Loucy (cell line): Measurements from ENCODE around the gene CSGALNACT2.

ENCODE experiments used
- H2AFZ ChIP-seq: fragments of 200-600 bp; sonication (generic); 2 replicates; pipeline ENCODE4 v1.6.0; 2016; ENCODE audit warnings: antibody characterized with exemption, mild to moderate bottlenecking, low read length, moderate library complexity
- H3F3A ChIP-seq: fragments of 200-600 bp; 2 replicates; pipeline ENCODE4 v1.6.0; 2016; ENCODE audit warnings: antibody characterized with exemption, low read depth, mild to moderate bottlenecking
- H3K27me3 ChIP-seq: fragments of 200-600 bp; sonication (generic); 2 replicates; pipeline ENCODE4 v1.6.1; 2014; ENCODE audit warnings: low read length, mild to moderate bottlenecking; ENCODE audit not compliant: insufficient read depth, poor library complexity, severe bottlenecking
- H3K36me3 ChIP-seq: fragments of 200-600 bp; sonication (generic); 2 replicates; pipeline ENCODE4 v1.6.1; 2016; ENCODE audit warnings: low read length; ENCODE audit not compliant: insufficient read depth
- H3K4me1 ChIP-seq: fragments of 200-600 bp; sonication (generic); 2 replicates; pipeline ENCODE4 v1.5.1; 2014; ENCODE audit warnings: low read length, mild to moderate bottlenecking; ENCODE audit not compliant: insufficient read depth, poor library complexity, severe bottlenecking
- H3K4me2 ChIP-seq: fragments of 200-600 bp; sonication (generic); 2 replicates; pipeline ENCODE4 v1.6.0; 2014; ENCODE audit warnings: antibody characterized with exemption, low read length, low read depth, mild to moderate bottlenecking; ENCODE audit not compliant: poor library complexity, severe bottlenecking
- H3K4me3 ChIP-seq: fragments of 200-600 bp; sonication (generic); 2 replicates; pipeline ENCODE4 v1.5.1; 2014; ENCODE audit warnings: low read length, mild to moderate bottlenecking, mixed read lengths; ENCODE audit not compliant: poor library complexity, severe bottlenecking
- H3K79me2 ChIP-seq: fragments of 200-600 bp; sonication (generic); 2 replicates; pipeline ENCODE4 v1.6.1; 2014; ENCODE audit warnings: low read length; ENCODE audit not compliant: insufficient read depth
- H3K9ac ChIP-seq: fragments of 200-600 bp; sonication (generic); 2 replicates; pipeline ENCODE4 v1.6.0; 2014; ENCODE audit warnings: mild to moderate bottlenecking, low read depth, low read length, moderate library complexity; ENCODE audit not compliant: poor library complexity, severe bottlenecking
- H3K9me2 ChIP-seq: fragments of 200-600 bp; sonication (generic); replicated peaks from 2 replicates; pipeline ENCODE4 v1.6.1; 2016; ENCODE audit warnings: low read depth, low read length, mixed read lengths
- H3K9me3 ChIP-seq: fragments of 200-600 bp; sonication (generic); 2 replicates; pipeline ENCODE4 v1.6.1; 2014; ENCODE audit warnings: mild to moderate bottlenecking, antibody characterized with exemption, low read length, low read depth; ENCODE audit not compliant: insufficient read depth
- H4K20me1 ChIP-seq: fragments of 200-600 bp; sonication (generic); 2 replicates; pipeline ENCODE4 v1.6.0; 2014; ENCODE audit warnings: antibody characterized with exemption, low read length, mild to moderate bottlenecking; ENCODE audit not compliant: insufficient read depth, poor library complexity, severe bottlenecking
- EZH2phosphoT487 ChIP-seq: fragments of 200-600 bp; IDR thresholded peaks from 2 replicates; pipeline ENCODE4 v1.6.1; 2018; ENCODE audit warnings: antibody characterized with exemption, mild to moderate bottlenecking, moderate library complexity, borderline replicate concordance
- TF ChIP-seq, protein P1 (sequence below): fragments of 200-600 bp; sonication (generic); conservative IDR thresholded peaks from 2 replicates; pipeline ENCODE4 v1.5.1; 2014; ENCODE audit warnings: mild to moderate bottlenecking, antibody characterized with exemption, low read length

The CSGALNACT2 gene

GRCh38 chr10:43211030-43211429, 72.8 kb downstream of the CSGALNACT2 start:
- H3K9me3 ChIP-seq: no peaks in the 10 kb centered on the region
- no peaks in the 10 kb centered on the region for H3K9me2 ChIP-seq
- H3K79me2 ChIP-seq: no peaks in the 10 kb centered on the region
- H4K20me1 ChIP-seq: no peaks in the 10 kb centered on the region
- no peaks in the 10 kb centered on the region for H3K4me1 ChIP-seq
- TF ChIP-seq, protein P1, sequence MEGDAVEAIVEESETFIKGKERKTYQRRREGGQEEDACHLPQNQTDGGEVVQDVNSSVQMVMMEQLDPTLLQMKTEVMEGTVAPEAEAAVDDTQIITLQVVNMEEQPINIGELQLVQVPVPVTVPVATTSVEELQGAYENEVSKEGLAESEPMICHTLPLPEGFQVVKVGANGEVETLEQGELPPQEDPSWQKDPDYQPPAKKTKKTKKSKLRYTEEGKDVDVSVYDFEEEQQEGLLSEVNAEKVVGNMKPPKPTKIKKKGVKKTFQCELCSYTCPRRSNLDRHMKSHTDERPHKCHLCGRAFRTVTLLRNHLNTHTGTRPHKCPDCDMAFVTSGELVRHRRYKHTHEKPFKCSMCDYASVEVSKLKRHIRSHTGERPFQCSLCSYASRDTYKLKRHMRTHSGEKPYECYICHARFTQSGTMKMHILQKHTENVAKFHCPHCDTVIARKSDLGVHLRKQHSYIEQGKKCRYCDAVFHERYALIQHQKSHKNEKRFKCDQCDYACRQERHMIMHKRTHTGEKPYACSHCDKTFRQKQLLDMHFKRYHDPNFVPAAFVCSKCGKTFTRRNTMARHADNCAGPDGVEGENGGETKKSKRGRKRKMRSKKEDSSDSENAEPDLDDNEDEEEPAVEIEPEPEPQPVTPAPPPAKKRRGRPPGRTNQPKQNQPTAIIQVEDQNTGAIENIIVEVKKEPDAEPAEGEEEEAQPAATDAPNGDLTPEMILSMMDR: no peak
- TF ChIP-seq EZH2phosphoT487: no peak
- no peak overlapping the region for H3K4me2 ChIP-seq
- no peaks in the 10 kb centered on the region for H3K27me3 ChIP-seq
- H3K9ac ChIP-seq: no peak overlapping the region
- H3K36me3 ChIP-seq: no peaks in the 10 kb centered on the region
- H2AFZ ChIP-seq: no peak overlapping the region
- H3F3A ChIP-seq: no peaks in the 10 kb centered on the region
- H3K4me3 ChIP-seq: no peak overlapping the region

DNA sequence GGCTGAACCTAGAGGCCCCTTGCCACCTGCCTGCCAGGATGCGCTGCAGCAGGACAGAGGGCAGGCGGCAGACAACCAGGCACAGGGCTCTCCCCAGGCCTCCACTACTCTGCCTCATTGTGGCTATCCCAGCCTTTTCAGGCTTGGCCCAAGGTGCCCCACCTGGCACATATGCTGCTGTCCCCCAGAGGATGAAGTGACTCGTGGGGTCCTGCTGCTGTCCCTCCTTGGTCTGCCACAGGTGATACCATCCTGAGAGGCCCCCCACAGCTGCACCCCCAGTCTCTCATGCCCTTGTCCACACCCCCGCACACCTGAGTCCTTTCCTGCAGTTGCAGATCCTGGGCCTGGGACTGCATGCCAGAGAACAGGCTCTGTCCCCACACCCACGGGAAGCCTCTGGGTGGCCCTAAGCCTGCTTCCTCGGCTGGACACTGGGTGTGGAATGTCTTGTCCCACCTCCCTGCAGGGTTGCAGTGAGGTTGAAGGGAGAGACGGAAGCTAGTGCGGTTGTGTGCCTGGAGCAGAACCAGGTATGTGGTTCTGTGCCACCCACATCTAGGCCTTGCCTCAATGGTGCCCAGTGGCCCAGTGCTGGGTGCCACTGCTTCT, 73.3 kb downstream of the CSGALNACT2 start:
- Histone ChIP-seq H3K36me3 (no peaks in the 10 kb centered on the region), H3K4me3 (no peak overlapping the region), H3K79me2 (no peaks in the 10 kb centered on the region), H3K9ac (no peak overlapping the region), H3K9me3 (no peaks in the 10 kb centered on the region), H3K4me1 (no peaks in the 10 kb centered on the region), H3K27me3 (no peaks in the 10 kb centered on the region), H3K4me2 (no peak overlapping the region), H3F3A (no peaks in the 10 kb centered on the region), H4K20me1 (no peaks in the 10 kb centered on the region), H2AFZ (no peak overlapping the region), H3K9me2 (no peaks in the 10 kb centered on the region)
- TF ChIP-seq EZH2phosphoT487: no peak
- TF ChIP-seq, protein P1: no peak

DNA sequence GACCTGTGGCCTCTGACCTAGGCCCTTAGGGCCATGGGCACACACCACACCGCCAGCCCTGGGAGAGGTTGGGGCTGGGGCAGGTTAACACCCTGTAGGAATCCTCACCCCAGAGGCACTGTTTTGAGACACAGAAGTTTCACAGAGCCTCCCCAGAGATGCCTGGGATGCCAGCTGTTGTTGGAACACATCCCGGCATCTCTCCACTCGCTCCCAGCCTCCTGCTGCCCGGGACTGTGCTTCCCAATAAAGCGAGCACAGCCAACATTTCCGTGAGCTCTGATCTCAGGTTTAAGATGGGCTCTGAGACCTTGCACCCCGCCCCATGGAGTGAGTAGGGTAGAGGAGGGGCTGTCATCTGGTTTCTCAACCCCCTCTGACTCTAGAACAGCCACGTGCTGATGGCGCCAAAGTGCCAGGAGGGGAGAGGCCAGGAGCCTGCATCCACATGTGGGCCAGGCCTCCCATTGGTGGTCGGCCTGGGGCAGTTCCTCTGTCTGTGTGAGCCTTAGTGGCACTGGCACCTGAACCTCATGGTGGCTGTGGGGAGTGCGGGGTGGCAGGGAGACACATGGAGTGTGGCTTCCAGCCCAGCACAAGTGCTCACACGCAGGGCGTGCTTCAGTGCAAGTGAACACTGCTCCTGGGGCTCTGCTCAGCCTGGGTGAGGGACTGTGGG, 73.9 kb downstream of the CSGALNACT2 start:
- Histone ChIP-seq H3K79me2 (no peaks in the 10 kb centered on the region), H3F3A (no peaks in the 10 kb centered on the region), H3K4me2 (no peak overlapping the region), H3K9me3 (no peaks in the 10 kb centered on the region), H4K20me1 (no peaks in the 10 kb centered on the region), H2AFZ (no peak overlapping the region), H3K27me3 (no peaks in the 10 kb centered on the region), H3K4me1 (no peaks in the 10 kb centered on the region), H3K4me3 (no peak overlapping the region), H3K9ac (no peak overlapping the region), H3K9me2 (no peaks in the 10 kb centered on the region), H3K36me3 (no peaks in the 10 kb centered on the region)
- TF ChIP-seq, protein P1: no peak
- no peak for TF ChIP-seq EZH2phosphoT487
